CD4-positive, alpha-beta T cell treated with Interleukin-6 at 100 ng/mL for 8 hours (primary cell): ENCODE data around the gene HOXA7.

Source experiments
- DNase-seq: peaks from one replicate; pipeline ENCODE4 v3.0.0-alpha.2; 2020; ENCODE audit warnings: mixed read lengths, low spot score

HOXA7 gene

GRCh38 chr7:27147199-27148030, 9.1 kb downstream of the HOXA7 start, which contains the start of gene HOXA6:
Gene HOXA6 (minus strand): TSS chr7:27147774. CDS start chr7:27147749, 25 bp downstream.
- DNase-seq, result no peak

- DNase-seq, result no peak
These were observed 9.8 kb downstream of the HOXA7 start for GRCh38 chr7:27146491-27147198.

- DNase-seq, result no peak
These were observed 10.5 kb downstream of the HOXA7 start for GRCh38 chr7:27145914-27146412.

DNA sequence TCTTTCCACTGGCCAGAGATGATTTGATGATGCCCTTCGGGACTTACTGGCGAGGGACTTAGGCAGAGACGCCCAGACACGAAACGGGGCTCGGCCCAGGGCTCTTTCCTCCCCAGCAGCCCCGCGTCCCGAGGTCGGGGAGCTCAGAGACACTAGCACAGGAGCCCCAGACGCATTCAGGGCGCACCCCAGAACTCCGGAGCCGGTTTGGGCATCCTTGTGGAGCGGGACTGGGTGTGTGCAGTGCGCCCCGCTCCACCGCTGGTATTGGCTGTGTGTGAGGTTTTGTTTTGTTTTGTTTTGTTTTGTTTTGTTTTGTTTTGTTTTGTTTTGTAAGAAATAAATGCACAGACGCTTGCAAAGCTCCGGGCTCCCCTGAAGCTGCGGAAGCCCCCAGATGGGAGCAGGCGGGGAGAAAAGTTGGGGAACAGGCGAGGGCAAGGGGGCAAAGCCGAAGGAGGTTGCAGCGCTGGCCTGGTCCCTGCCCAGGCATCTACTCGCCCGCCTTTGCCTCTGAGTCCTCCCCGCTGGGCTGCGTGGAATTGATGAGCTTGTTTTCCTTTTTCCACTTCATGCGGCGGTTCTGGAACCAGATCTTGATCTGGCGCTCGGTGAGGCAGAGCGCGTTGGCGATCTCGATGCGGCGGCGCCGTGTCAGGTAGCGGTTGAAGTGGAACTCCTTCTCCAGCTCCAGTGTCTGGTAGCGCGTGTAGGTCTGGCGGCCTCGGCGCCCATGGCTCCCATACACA, 11.1 kb downstream of the HOXA7 start:
- no peak for DNase-seq

DNA sequence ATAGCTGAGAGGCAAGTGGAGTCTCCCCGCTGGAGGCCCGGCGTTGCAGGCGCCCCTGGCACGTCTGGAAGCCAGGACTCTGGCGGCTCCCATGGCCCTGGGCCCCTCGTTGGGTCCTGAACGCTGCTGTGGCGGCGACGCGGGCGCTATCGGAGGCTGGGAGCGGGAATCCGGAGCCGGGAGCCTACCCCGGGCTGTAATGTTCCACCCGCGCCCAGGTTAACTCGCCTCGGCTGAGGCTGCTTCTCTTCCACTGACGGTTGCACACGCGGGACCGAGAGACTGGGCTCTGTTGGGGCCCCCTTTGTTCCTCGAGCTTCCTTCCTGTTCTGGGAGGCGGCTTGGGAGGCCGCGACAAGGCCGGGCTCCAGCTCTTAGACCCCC, 11.7 kb downstream of the HOXA7 start:
- DNase-seq, result no peak

- DNase-seq, result no peak
These were observed 12.3 kb downstream of the HOXA7 start for GRCh38 chr7:27143950-27144780.

DNA sequence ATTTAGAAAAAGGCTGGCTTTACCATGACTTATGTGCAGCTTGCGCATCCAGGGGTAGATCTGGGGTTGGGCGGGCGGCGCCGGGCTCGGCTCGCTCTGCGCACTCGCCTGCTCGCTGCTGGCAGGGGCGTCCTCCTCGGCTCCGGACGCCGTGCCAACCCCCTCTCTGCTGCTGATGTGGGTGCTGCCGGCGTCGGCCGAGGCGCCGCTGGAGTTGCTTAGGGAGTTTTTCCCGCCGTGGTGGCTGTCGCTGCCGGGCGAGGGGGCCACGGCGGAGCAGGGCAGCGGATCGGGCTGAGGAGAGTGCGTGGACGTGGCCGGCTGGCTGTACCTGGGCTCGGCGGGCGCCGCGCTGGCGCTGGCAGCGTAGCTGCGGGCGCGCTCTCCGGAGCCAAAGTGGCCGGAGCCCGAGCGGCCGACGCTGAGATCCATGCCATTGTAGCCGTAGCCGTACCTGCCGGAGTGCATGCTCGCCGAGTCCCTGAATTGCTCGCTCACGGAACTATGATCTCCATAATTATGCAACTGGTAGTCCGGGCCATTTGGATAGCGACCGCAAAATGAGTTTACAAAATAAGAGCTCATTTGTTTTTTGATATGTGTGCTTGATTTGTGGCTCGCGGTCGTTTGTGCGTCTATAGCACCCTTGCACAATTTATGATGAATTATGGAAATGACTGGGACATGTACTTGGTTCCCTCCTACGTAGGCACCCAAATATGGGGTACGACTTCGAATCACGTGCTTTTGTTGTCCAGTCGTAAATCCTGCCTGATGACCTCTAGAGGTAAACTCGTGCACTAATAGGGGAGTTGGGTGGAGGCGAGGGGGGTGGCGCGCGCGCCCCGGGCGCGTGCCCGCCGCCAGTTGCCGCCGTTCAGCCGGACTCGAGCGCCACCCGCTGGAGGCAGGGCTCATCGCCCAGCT, 13.2 kb downstream of the HOXA7 start, which contains the start of gene HOXA5:
Gene HOXA5 (minus strand): TSS at position 659 of the 927 bp plus-strand sequence. CDS start 74 bp downstream, at position 585.
- DNase-seq, result no peak

- no peak for DNase-seq
These were observed 13.9 kb downstream of the HOXA7 start for GRCh38 chr7:27142580-27143022.

GRCh38 chr7:27141923-27142579, 14.4 kb downstream of the HOXA7 start:
- DNase-seq, result no peak

DNA sequence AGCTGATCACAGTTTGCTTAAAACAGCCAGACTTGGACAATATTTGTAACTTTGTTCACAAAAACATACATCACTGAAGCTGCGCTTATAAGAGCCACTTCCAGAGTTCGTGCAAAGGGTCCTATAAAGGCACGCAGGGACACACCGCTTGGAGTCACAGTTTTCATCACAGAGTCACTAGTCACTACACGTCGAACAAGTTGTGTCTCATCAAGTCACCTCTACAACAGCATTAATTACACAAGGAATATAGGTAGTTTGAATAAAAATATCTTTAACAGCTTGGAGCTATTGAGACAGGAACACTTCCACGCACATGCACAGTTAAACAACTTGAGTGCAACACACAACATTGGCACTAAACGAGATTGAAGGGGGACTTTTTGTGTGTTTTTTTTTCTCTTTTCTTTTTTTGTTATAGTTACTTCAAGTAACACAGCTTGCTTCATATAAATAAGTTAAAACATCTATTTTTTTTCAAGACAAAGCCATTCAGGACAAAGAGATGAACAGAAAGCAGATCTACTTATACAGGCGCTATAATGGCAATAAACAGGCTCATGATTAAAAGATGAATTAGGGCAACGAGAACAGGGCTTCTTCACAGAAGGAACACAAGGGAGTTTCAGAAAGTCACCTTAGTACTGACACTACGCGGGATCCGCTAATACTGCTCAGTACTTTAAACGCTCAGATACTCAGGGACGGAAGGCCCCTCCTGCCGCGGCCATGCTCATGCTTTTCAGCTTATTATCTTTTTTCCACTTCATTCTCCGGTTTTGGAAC, 15.1 kb downstream of the HOXA7 start:
- DNase-seq, result no peak

DNA sequence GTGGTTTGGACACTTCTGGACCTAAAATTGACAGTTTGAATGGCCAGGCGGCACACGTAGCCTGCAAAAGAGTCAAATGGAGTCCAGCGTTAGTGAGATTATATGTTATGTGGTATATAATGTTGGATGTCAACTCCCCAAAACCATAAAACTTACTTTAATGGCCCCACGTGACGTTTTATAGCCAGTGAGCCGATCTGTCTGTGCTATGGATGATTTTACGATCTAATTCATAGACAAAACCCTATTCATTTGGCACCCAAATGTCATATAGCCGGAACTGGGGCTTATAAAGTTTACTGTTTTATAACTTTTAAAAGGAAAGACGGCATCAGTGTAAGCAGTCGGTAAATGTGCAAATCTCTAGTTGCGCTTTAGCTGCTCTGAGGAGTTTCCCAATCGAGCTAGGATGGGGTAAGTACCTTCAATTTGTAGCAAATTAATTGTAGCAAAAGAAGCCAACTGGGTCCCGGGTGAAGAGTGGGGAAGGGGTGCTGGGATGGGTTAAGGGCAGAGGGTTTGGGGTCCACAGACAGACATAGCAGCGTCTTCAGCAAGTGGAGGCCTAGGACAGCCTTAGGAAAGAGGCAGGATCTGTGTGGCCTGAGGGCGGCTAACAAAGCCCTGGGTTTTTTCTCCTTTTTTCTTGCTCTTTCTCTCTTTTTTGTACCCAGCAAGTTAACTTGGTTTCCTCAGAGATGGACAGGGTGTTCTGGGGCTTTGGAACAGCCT, 16.2 kb downstream of the HOXA7 start:
- DNase-seq, result no peak

DNA sequence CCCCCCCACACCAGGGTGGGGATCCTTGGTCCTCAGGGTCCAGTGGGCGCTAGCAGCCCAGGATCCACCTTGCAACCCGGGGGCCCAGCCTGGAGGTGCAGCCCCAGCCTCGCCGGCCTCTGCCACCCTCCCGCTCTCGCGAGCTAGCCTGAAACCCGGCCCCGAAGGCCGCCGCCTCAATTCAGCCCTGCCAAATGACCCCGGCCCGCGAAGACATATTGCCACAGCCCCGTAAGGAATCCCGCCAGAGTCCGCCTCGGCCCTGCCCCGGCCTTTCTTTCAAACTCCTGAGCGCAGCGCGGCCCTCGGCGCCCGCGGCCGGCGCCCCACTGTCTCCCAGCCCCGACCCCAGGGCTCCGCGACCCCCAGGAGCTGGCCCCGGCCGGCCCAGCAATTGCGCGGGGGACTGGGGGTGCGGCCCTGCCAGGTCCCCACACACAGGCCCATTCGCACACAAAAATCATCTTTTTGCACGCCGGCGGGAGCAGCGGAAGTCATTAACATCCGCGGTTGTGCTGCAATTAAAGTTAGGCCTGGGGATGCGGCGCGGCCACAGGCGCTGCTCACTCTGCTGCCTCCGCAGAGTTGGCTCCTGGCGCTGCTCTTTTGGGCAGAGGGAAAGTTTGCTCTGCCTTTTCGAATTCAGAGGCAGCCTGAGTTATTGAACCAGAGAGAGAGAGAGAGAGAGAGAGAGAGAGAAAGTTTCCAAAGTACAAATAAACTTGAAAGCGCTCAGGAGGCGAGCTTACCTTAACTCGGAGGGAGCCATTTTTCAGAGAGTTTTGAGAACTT, 16.9 kb downstream of the HOXA7 start:
- no peak for DNase-seq

DNA sequence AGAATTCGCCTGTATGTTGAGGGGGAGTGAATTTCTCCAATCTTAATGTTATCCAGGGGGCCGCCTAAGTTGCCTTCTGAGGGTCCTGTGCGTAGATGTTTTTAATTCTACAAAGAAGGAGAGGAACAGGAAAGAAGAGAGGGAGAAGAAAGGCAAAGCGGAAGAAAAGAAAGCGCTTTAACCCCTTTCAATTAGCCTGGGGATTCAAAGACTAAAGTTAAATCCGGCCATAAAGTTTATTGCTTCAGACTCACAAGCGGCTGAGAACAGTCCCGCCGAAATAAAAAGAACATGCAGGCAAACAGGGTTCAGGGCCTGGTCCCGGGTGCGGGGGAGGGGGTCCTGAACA, 17.5 kb downstream of the HOXA7 start:
- no peak for DNase-seq

DNA sequence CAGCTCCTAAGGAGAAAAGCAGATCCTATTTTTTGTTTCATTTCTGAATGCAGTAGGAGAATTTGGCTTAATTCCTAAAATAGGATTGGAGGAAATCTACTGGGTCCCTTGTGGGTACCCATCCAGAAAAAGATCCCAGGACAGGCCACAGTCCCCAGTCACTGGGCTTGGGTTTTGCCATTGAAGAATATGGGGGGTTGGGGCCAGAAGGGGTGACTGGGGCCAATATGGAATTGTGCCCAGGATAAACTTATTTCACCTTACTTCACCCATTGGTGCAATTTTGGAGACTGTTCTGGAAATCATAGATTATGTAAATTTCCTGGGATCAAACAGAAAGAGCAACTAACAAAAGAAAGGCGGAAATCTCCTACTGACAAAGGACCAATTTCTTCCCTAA, 18.0 kb downstream of the HOXA7 start:
- DNase-seq, result no peak

DNA sequence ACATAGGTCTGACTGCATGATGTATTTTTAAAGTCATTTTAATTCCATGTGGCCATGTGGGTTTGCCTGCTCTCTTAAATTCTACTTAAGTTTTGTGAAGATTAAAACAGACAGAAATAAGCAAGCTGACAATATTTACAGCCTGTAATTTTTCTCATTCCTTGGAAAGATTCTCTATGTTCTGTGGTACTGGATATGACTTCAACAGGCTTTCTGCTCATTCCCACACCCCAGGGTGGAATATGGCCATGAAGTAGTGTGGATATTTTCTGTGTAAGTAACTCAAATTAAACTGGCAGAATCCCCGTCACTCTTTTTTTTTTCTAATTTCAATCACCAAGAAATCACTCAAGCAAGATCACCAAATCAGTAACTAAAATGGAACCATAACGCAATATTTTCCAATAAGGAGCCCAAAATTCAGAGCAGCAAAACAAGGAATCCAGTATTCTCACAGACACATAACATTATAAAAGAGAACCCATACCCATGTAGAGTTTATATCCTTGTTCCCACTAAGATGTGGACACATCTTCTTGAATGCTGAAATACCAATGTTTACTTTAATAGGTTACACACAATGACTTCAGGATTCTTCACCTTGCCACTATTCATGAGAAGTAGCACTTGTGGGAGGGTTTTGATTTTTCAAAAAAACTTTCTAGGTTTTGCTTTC, 18.7 kb downstream of the HOXA7 start:
- no peak for DNase-seq

GRCh38 chr7:27134392-27134791, 22.1 kb downstream of the HOXA7 start:
- DNase-seq, result no peak
